ENCODE measurements around the gene TVP23C. TPM values are rescaled to one million over a fixed set of nuclear protein-coding genes. Genes with fewer than 3 reads are reported as not detected.

Gene TVP23C
- total RNA-seq, 1 donor from 2014 or later = 16.0 TPM

GRCh38 chr17:15465045-15465701 lies 98.1 kb downstream of the TVP23C start:
- Histone ChIP-seq H3K4me1 (peaks cover 25% of the 10 kb centered on the region), H3K27ac (no peak overlapping the region), H3K36me3 (no peaks in the 10 kb centered on the region), H3K4me3 (no peak overlapping the region), H3K27me3 (ENCODE audit: low read depth) (no peaks in the 10 kb centered on the region), H3K9me3 (no peaks in the 10 kb centered on the region)
- ATAC-seq (no peak), DNase-seq (no peak)
- TF ChIP-seq CTCF (IDR thresholded peaks at IDR 0.05) = no peak
- intact Hi-C loops (cut with DNase I) = no loop called here

GRCh38 chr17:15464231-15464985 lies 98.9 kb downstream of the TVP23C start:
- intact Hi-C loops (cut with DNase I) = no loop called here
- H3K4me1 ChIP-seq = peaks cover 25% of the 10 kb centered on the region
- H3K36me3 ChIP-seq = no peaks in the 10 kb centered on the region
- H3K27me3 ChIP-seq (ENCODE audit: low read depth) = no peaks in the 10 kb centered on the region
- H3K27ac ChIP-seq = peak overlapping the region; percentile 22
- TF ChIP-seq CTCF (IDR thresholded peaks at IDR 0.05) = no peak
- H3K4me3 ChIP-seq = no peak overlapping the region
- ATAC-seq (peak in 1 of 2 donors; percentile 18), DNase-seq (no peak)
- no peaks in the 10 kb centered on the region for H3K9me3 ChIP-seq

GRCh38 chr17:15462976-15463772 lies 100.1 kb downstream of the TVP23C start:
- H3K27ac ChIP-seq = peak overlapping the region; percentile 22
- no peak for DNase-seq
- peaks cover 30% of the 10 kb centered on the region for H3K4me1 ChIP-seq
- no peaks in the 10 kb centered on the region for H3K27me3 ChIP-seq (ENCODE audit: low read depth)
- peak; percentile 73 to 85 for ATAC-seq
- H3K36me3 ChIP-seq = no peaks in the 10 kb centered on the region
- H3K4me3 ChIP-seq = no peak overlapping the region
- H3K9me3 ChIP-seq = no peaks in the 10 kb centered on the region
- intact Hi-C loops (cut with DNase I) = no loop called here
- no peak for TF ChIP-seq CTCF (IDR thresholded peaks at IDR 0.05)

- no peak overlapping the region for H3K4me3 ChIP-seq
- H3K36me3 ChIP-seq = no peaks in the 10 kb centered on the region
- intact Hi-C loops (cut with DNase I) = no loop called here
- H3K9me3 ChIP-seq = no peaks in the 10 kb centered on the region
- no peak for DNase-seq
- peaks cover 21% of the 10 kb centered on the region for H3K4me1 ChIP-seq
- peak; percentile 30 to 34 for ATAC-seq
- no peak for TF ChIP-seq CTCF (IDR thresholded peaks at IDR 0.05)
- H3K27ac ChIP-seq = peak overlapping the region; percentile 79
- no peaks in the 10 kb centered on the region for H3K27me3 ChIP-seq (ENCODE audit: low read depth)
Observed at GRCh38 chr17:15457723-15458094, 105.6 kb downstream of the TVP23C start.

- no peaks in the 10 kb centered on the region for H3K36me3 ChIP-seq
- peak; percentile 50 to 58 for ATAC-seq
- peak overlapping the region; percentile 79 for H3K27ac ChIP-seq
- intact Hi-C loops (cut with DNase I) = no loop called here
- DNase-seq = no peak
- H3K9me3 ChIP-seq = no peaks in the 10 kb centered on the region
- H3K4me1 ChIP-seq = peaks cover 16% of the 10 kb centered on the region
- TF ChIP-seq CTCF (IDR thresholded peaks at IDR 0.05) = peak; percentile 41
- no peaks in the 10 kb centered on the region for H3K27me3 ChIP-seq (ENCODE audit: low read depth)
- no peak overlapping the region for H3K4me3 ChIP-seq
Observed at GRCh38 chr17:15456972-15457722, 106.1 kb downstream of the TVP23C start.
